WTC11 (cell line): Measurements from ENCODE around the gene PRLR.

Experiments used
- NR2C2 ChIP-seq: sonication (generic); formaldehyde crosslinking; IDR thresholded peaks from 2 replicates; pipeline ENCODE4 v1.8.0; 2022; ENCODE audit warnings: mild to moderate bottlenecking, missing genetic modification reagents
- SP1 ChIP-seq: sonication (generic); formaldehyde crosslinking; conservative IDR thresholded peaks from 2 replicates; pipeline ENCODE4 v1.8.1; 2022; ENCODE audit warnings: missing genetic modification reagents
- TF ChIP-seq, protein P1 (sequence below): sonication (generic); formaldehyde crosslinking; IDR thresholded peaks from 2 replicates; pipeline ENCODE4 v1.8.1; 2023; ENCODE audit warnings: mild to moderate bottlenecking, missing genetic modification reagents, moderate library complexity
- TF ChIP-seq, protein P2 (sequence below): fragments of 200-600 bp; IDR thresholded peaks from 2 replicates; pipeline ENCODE4 v1.8.0; 2022; ENCODE audit warnings: antibody characterized with exemption

DNA sequence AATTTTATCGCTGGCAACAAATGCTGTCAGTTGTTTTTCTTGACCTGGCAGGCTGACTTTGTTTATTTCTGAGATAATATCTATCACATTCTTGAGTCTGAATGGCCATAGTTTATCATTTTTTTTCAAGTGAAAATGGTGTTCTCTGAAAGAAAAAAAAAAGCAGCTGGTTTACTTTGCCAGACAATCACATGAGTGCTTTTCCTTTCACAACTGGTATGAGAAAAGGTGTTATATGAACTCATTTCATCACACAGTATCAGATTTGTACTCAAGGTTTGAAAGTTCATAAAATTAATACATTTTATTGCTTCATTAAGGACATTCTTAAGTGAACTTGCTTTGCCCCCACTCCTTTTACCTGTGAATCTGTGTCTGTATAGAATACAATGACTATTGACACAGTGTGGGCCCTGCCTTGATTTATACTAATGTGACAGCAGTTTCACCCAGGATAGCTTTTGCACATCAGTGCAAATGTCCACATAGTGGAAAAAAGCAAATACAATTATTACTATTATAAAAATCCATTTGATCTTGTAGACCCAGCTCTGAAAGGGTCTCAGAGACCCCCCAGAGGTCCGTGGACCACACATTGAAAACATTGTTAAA is 33.1 kb upstream of the PRLR start:
- TF ChIP-seq, protein P1, sequence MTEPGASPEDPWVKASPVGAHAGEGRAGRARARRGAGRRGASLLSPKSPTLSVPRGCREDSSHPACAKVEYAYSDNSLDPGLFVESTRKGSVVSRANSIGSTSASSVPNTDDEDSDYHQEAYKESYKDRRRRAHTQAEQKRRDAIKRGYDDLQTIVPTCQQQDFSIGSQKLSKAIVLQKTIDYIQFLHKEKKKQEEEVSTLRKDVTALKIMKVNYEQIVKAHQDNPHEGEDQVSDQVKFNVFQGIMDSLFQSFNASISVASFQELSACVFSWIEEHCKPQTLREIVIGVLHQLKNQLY: no peak
- TF ChIP-seq NR2C2 (CRISPR knock-in tag) (no peak), SP1 (no peak)
- TF ChIP-seq, protein P2, sequence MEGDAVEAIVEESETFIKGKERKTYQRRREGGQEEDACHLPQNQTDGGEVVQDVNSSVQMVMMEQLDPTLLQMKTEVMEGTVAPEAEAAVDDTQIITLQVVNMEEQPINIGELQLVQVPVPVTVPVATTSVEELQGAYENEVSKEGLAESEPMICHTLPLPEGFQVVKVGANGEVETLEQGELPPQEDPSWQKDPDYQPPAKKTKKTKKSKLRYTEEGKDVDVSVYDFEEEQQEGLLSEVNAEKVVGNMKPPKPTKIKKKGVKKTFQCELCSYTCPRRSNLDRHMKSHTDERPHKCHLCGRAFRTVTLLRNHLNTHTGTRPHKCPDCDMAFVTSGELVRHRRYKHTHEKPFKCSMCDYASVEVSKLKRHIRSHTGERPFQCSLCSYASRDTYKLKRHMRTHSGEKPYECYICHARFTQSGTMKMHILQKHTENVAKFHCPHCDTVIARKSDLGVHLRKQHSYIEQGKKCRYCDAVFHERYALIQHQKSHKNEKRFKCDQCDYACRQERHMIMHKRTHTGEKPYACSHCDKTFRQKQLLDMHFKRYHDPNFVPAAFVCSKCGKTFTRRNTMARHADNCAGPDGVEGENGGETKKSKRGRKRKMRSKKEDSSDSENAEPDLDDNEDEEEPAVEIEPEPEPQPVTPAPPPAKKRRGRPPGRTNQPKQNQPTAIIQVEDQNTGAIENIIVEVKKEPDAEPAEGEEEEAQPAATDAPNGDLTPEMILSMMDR: no peak
